Measurements from ENCODE around the gene PEG3. TPM values are rescaled to one million over a fixed set of nuclear protein-coding genes. Genes with fewer than 3 reads are reported as not detected.

Gene PEG3
- total and polyA plus RNA-seq, 2 of the 13 experiments (the other 11 are each of a cell fraction or from before 2014, with no cell fraction given) = 217 to 394 TPM

- Histone ChIP-seq H3K9me3 (ENCODE audit: low read length) (peaks cover 18% of the 10 kb centered on the region; the same call in 1 of the 2 replicates), H2AFZ (ENCODE audit: low read length) (no peak overlapping the region), H3K27ac (ENCODE audit: extremely low read length, insufficient read depth, low read length) (no peak overlapping the region), H3K36me3 (replicated peaks in 1 of 2; ENCODE audit: control insufficient read depth in 1 of 2, insufficient read depth in 2 of 2, low read length in 2 of 2) (no peaks in the 10 kb centered on the region), H4K20me1 (ENCODE audit: insufficient read depth, low read length) (no peaks in the 10 kb centered on the region), H3K79me2 (ENCODE audit: insufficient read depth, low read length) (no peaks in the 10 kb centered on the region), H3K4me2 (ENCODE audit: low read depth, low read length) (no peak overlapping the region), H3K4me1 (ENCODE audit: insufficient read depth, low read length) (peaks cover 34% of the 10 kb centered on the region), H3K27me3 (ENCODE audit: control insufficient read depth in 1 of 2, insufficient read depth in 2 of 2, low read length in 2 of 2) (no peaks in the 10 kb centered on the region), H3K9ac (ENCODE audit: insufficient read depth, low read depth, low read length) (no peak overlapping the region), H3K4me3 (replicated peaks in 1 of 3; ENCODE audit: insufficient read depth in 1 of 3, low read depth in 2 of 3, low read length in 3 of 3) (no peak overlapping the region)
- no peak for ATAC-seq
- ChIA-PET CTCF (ENCODE audit: low intra/inter-chr PET ratio, low total read pairs) (no interaction called here), POLR2A (interaction anchor here (1.1 kb wide), 1 partner anchor 11 kb away, joined by 3 read pairs; no protein-coding TSS in a partner anchor)
- intact Hi-C loops (cut with micrococcal nuclease; ENCODE audit: unreplicated experiment) = no loop called here
- DNase-seq (ENCODE audit: low spot score) = no peak
- in situ Hi-C loops (cut with HindIII; ENCODE audit: extremely low pct_ligation_motif_present, low pct_unique_long_range_greater_than_20kb) = no loop called here
- no TSS peak for BruUV-seq (replicated peaks)
- no peak for FAIRE-seq
- no peak for TF ChIP-seq ZNF781 (CRISPR knock-in tag; IDR thresholded peaks at IDR 0.05; ENCODE audit: borderline replicate concordance, not compliant biosample characterization)
- TF ChIP-seq ZBTB20 (CRISPR knock-in tag; IDR thresholded peaks at IDR 0.05; ENCODE audit: borderline replicate concordance, low read depth) = no peak
- no peak for TF ChIP-seq PAX8 (CRISPR knock-in tag; IDR thresholded peaks at IDR 0.05; ENCODE audit: borderline replicate concordance)
- TF ChIP-seq SP140L (CRISPR knock-in tag; IDR thresholded peaks at IDR 0.05; ENCODE audit: borderline replicate concordance) = no peak
- no peak for TF ChIP-seq DNMT3B (CRISPR knock-in tag; conservative IDR thresholded peaks at IDR 0.05)
- TF ChIP-seq, protein P1, sequence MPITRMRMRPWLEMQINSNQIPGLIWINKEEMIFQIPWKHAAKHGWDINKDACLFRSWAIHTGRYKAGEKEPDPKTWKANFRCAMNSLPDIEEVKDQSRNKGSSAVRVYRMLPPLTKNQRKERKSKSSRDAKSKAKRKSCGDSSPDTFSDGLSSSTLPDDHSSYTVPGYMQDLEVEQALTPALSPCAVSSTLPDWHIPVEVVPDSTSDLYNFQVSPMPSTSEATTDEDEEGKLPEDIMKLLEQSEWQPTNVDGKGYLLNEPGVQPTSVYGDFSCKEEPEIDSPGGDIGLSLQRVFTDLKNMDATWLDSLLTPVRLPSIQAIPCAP (CRISPR knock-in tag; IDR thresholded peaks at IDR 0.05; ENCODE audit: low read depth) = no peak
- TF ChIP-seq PCBP1 (IDR thresholded peaks at IDR 0.05; ENCODE audit: borderline replicate concordance, low read depth, low read length) = no peak
- TF ChIP-seq NR2F2 (IDR thresholded peaks at IDR 0.05; ENCODE audit: borderline replicate concordance, low read depth) = no peak
- no peak for TF ChIP-seq ETV5 (CRISPR knock-in tag; IDR thresholded peaks at IDR 0.05; ENCODE audit: borderline replicate concordance)
- no peak for TF ChIP-seq MZF1 (CRISPR knock-in tag; IDR thresholded peaks at IDR 0.05; ENCODE audit: borderline replicate concordance)
- TF ChIP-seq SP4 (CRISPR knock-in tag; IDR thresholded peaks at IDR 0.05) = no peak
- TF ChIP-seq ZNF639 (CRISPR knock-in tag; conservative IDR thresholded peaks at IDR 0.05) = no peak
- TF ChIP-seq U2AF1 (optimal IDR thresholded peaks at IDR 0.05; ENCODE audit: low read depth, low read length) = no peak
- no peak for TF ChIP-seq HIC2 (CRISPR knock-in tag; IDR thresholded peaks at IDR 0.05; ENCODE audit: low read depth)
- 57% methylated on average over 4 of the region's 4 CpGs for WGBS (ENCODE audit: low lambda C conversion rate)
Measured at GRCh38 chr19:56858026-56858425, 17.5 kb upstream of the PEG3 start.

All from HepG2 (cell line).